HG03064 (cell line): ENCODE results near the gene NDUFS6.

Experiments
- ATAC-seq: cut with Tn5 transposase; IDR thresholded peaks from one replicate; pipeline ENCODE4 v1.9.1; 2021; ENCODE audit warnings: low read depth; ENCODE audit not compliant: unreplicated experiment

Gene NDUFS6

GRCh38 chr5:1845696-1846095 lies 44.5 kb downstream of the NDUFS6 start:
- no peak for ATAC-seq

GRCh38 chr5:1846583-1846982 lies 45.4 kb downstream of the NDUFS6 start:
- ATAC-seq: no peak

DNA sequence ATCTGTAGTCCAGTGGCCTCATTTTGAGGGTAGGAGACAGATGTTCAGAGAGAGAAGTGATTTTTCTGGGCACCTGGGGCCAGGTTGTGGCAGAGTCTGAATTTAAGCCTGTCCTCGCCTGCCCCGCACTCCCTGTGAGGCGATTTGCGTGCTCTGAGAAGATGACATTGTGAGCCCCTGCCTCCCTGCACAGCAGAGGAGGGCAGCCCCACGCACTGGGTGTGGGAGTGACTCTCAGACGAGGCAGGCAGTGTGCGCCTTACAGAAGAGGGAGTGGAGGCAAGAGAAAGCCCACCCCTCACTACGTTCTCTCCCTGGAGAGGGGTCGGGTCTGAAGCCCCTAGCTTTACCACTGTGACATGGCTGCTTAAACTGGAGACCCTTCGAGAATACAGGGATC lies 45.8 kb downstream of the NDUFS6 start:
- ATAC-seq: no peak

- ATAC-seq: no peak
Measured at GRCh38 chr5:1847611-1848010, 46.4 kb downstream of the NDUFS6 start.

- no peak for ATAC-seq
Measured at GRCh38 chr5:1850324-1851154, 49.3 kb downstream of the NDUFS6 start.

- no peak for ATAC-seq
Measured at GRCh38 chr5:1851290-1851934, 50.2 kb downstream of the NDUFS6 start.

- no peak for ATAC-seq
Measured at GRCh38 chr5:1852324-1852947, 51.2 kb downstream of the NDUFS6 start.

- ATAC-seq: no peak
Measured at GRCh38 chr5:1853531-1853930, 52.3 kb downstream of the NDUFS6 start.

- no peak for ATAC-seq
Measured at GRCh38 chr5:1855075-1855474, 53.9 kb downstream of the NDUFS6 start.

DNA sequence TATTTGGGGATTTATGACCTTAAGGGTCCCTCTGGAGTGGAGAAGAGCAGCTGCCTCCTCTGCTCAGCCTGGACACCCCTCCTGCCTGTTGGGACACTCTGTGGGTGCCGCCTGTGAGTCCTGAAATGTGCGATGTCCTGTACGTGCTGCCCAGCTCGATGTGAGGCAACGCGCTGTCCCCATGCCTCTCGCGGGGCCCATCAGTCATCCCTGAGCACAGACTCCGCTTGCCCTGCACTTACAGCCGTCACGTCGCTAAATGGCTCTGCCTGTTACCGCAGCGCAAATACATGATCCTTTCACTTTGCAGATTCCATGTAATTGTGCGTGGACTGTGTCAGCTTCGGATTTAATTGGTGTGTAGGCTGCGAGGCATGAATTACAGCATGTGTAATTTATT lies 54.4 kb downstream of the NDUFS6 start:
- ATAC-seq: no peak

DNA sequence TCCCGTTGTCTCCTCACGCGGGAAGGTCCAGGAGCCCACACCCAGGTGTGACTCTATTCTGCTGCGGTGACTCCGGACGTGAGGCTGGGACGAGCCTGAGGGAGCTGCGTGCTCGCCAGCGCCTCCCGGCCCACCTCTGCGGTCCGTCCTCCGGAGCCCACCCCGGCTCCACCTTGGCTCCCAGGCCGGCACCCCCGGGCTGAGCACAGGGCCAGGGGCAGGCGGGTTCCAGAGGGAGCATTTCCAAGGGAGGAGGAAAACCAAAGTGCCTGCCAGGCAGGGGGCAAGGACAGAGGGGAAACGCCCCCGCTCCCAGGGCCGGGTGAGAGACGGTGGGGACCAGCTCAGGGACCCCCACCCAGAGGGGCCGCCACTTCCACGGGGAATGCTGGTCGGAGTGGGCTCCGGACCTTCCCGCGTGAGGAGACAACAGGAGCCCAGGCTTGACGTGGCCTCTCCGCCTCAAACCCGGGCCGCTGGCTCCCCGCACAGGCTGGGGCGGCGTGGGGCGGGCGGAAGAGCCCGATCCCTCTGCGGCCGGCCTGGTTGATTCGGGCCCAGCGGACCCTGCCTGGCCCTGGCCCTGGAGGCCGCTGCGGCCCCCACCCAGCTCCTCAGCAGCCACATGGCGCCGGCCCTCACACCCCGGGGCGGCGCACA lies 55.5 kb downstream of the NDUFS6 start:
- no peak for ATAC-seq

DNA sequence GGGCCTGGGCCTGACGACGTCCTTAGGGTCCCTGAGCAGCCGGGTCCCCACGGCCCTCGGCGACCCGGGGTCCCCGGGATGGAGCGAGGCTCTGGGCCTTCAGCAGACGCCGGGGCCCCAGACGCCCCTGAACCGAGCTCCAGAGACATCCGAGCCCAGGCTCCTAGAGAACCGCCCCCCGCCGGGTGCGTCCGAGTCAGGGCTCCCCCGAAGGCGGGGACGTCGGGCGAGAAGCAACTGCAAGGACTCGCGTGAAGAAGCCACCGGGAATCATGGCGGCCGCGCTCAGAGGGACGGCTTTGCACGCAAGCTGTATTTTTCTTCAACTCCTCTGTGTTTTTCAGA lies 56.0 kb downstream of the NDUFS6 start:
- no peak for ATAC-seq

- ATAC-seq: no peak
Measured at GRCh38 chr5:1858436-1858835, 57.2 kb downstream of the NDUFS6 start.

- no peak for ATAC-seq
Measured at GRCh38 chr5:1859099-1859498, 57.9 kb downstream of the NDUFS6 start.

- no peak for ATAC-seq
Measured at GRCh38 chr5:1860021-1860610, 58.9 kb downstream of the NDUFS6 start.

GRCh38 chr5:1860949-1861348 lies 59.7 kb downstream of the NDUFS6 start:
- no peak for ATAC-seq

DNA sequence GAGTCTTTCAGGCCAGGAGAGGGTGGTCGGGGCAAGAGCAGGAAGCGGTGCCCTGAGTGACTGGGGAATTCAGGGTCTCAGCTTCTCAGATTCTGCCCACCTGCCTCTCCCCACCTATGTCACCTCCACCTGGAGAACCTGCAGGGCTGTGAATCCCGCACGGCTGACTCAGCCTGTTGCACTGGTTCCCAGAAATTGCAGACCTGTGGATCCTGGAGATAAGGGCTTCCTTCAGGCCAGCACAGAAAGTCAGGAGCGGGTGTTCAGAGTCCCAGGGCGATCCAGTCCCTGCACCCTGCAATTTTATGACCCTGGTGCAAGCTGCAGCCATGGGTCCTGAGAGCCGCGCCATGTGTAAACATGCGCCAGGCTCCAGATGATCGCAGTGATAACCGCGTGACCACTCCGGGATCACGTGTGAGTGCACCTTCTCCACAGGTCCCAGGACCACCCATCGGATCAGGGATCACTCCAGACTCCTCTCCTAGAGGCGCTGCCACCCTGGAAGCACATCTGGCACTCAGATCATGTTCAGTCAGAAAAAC lies 63.8 kb downstream of the NDUFS6 start:
- ATAC-seq: no peak

- ATAC-seq: no peak
Measured at GRCh38 chr5:1865486-1865885, 64.3 kb downstream of the NDUFS6 start.
